G401 (cell line): ENCODE data around the gene GCNT2. TPM values are rescaled to one million over a fixed set of nuclear protein-coding genes. Genes with fewer than 3 reads are reported as not detected.

Source experiments
- total RNA-seq: library from RNA; depleted of rRNA; stranded (reverse); fragments of >200 nt; shearing (Covaris generic); gene quantifications from 2 replicates; pipeline ENCODE4 v1.2.3, GENCODE V29; 2014; rRNA removed

The GCNT2 gene
- total RNA-seq, 1 experiment from 2014 or later: 28.7 TPM

Other genes with a start within 250 kb of the GCNT2 start
- 2.3 TPM in 1 of 2 replicates, not detected in the other for gene TFAP2A, start 106.3 kb upstream of the GCNT2 start, total RNA-seq
- gene C6orf52, start 173.3 kb downstream of the GCNT2 start, total RNA-seq: 0.49 and 2.9 TPM in 2 replicates
- gene PAK1IP1, start 173.6 kb downstream of the GCNT2 start, total RNA-seq: 31.3 and 43.1 TPM in 2 replicates
- gene TMEM14C, start 201.7 kb downstream of the GCNT2 start, total RNA-seq: 140 and 145 TPM in 2 replicates
- 138 and 150 TPM in 2 replicates for gene TMEM14B, start 226.5 kb downstream of the GCNT2 start, total RNA-seq